ENCODE results near the gene PLSCR4. TPM values are rescaled to one million over a fixed set of nuclear protein-coding genes. Genes with fewer than 3 reads are reported as not detected.
A peak's percentile ranks its signal among the peaks of the same experiment; 100 is the strongest.

The PLSCR4 gene
- polyA plus RNA-seq, 1 donor from 2014 or later: not detected

- H3K27ac Mint-ChIP-seq: no peak overlapping the region
- H3K27me3 Mint-ChIP-seq: peaks cover 31% of the 10 kb centered on the region
- H3K4me1 Mint-ChIP-seq: peaks cover 5 to 8% (median 7%) of the 10 kb centered on the region in 3 donors
- H3K4me3 Mint-ChIP-seq: no peak overlapping the region
- peaks cover 2% of the 10 kb centered on the region for H3K36me3 Mint-ChIP-seq
- peaks cover 0 to 2% (median 0%) of the 10 kb centered on the region in 3 donors for H3K9me3 Mint-ChIP-seq
These were observed 86.4 kb downstream of the PLSCR4 start for GRCh38 chr3:146164506-146164905.

GRCh38 chr3:146164071-146164470 is 86.8 kb downstream of the PLSCR4 start:
- H3K27me3 Mint-ChIP-seq: peaks cover 31% of the 10 kb centered on the region
- H3K4me3 Mint-ChIP-seq: no peak overlapping the region
- no peak overlapping the region for H3K27ac Mint-ChIP-seq
- peaks cover 2% of the 10 kb centered on the region for H3K36me3 Mint-ChIP-seq
- peaks cover 0 to 2% (median 0%) of the 10 kb centered on the region in 3 donors for H3K9me3 Mint-ChIP-seq
- H3K4me1 Mint-ChIP-seq: peaks cover 5 to 8% (median 7%) of the 10 kb centered on the region in 3 donors

GRCh38 chr3:146163584-146163983 is 87.3 kb downstream of the PLSCR4 start:
- Mint-ChIP-seq H3K4me3 (peak overlapping the region in 1 of 4 donors; percentile 10), H3K27ac (peak overlapping the region in 1 of 3 donors; percentile 2), H3K36me3 (peaks cover 2% of the 10 kb centered on the region), H3K9me3 (peaks cover 0 to 2% (median 0%) of the 10 kb centered on the region in 3 donors), H3K27me3 (peaks cover 34% of the 10 kb centered on the region), H3K4me1 (peaks cover 5 to 8% (median 7%) of the 10 kb centered on the region in 3 donors)

GRCh38 chr3:146162561-146162960 is 88.3 kb downstream of the PLSCR4 start:
- H3K27ac Mint-ChIP-seq: no peak overlapping the region
- peaks cover 2% of the 10 kb centered on the region for H3K36me3 Mint-ChIP-seq
- peaks cover 0 to 2% (median 0%) of the 10 kb centered on the region in 3 donors for H3K9me3 Mint-ChIP-seq
- H3K27me3 Mint-ChIP-seq: peaks cover 34% of the 10 kb centered on the region
- H3K4me3 Mint-ChIP-seq: no peak overlapping the region
- H3K4me1 Mint-ChIP-seq: peaks cover 5 to 8% (median 7%) of the 10 kb centered on the region in 3 donors

GRCh38 chr3:146161663-146162002 is 89.3 kb downstream of the PLSCR4 start:
- Mint-ChIP-seq H3K4me1 (peaks cover 5 to 8% (median 7%) of the 10 kb centered on the region in 3 donors), H3K27ac (no peak overlapping the region), H3K4me3 (peak overlapping the region in 2 of 4 donors; percentile 35 to 41), H3K9me3 (peaks cover 0 to 2% (median 0%) of the 10 kb centered on the region in 3 donors), H3K36me3 (peaks cover 2% of the 10 kb centered on the region), H3K27me3 (peaks cover 34% of the 10 kb centered on the region)

- H3K9me3 Mint-ChIP-seq: peaks cover 0 to 2% (median 0%) of the 10 kb centered on the region in 3 donors
- H3K36me3 Mint-ChIP-seq: peaks cover 2% of the 10 kb centered on the region
- peaks cover 5 to 8% (median 7%) of the 10 kb centered on the region in 3 donors for H3K4me1 Mint-ChIP-seq
- H3K27me3 Mint-ChIP-seq: peaks cover 34% of the 10 kb centered on the region
- H3K27ac Mint-ChIP-seq: no peak within 1 kb of the TSS
- peak within 1 kb of the TSS; percentile 30 to 71 (median 49) for H3K4me3 Mint-ChIP-seq
These were observed 89.8 kb downstream of the PLSCR4 start, which contains the start of gene PLOD2 for GRCh38 chr3:146160964-146161662. PLOD2 (minus strand) TSS chr3:146161184; CDS start chr3:146160989, 195 bp downstream.

GRCh38 chr3:146160321-146160963 is 90.5 kb downstream of the PLSCR4 start:
- Mint-ChIP-seq H3K27ac (no peak overlapping the region), H3K9me3 (peaks cover 0 to 2% (median 2%) of the 10 kb centered on the region in 3 donors), H3K4me1 (peaks cover 5 to 8% (median 7%) of the 10 kb centered on the region in 3 donors), H3K27me3 (peaks cover 34% of the 10 kb centered on the region), H3K4me3 (peak overlapping the region in 3 of 4 donors; percentile 20 to 63 (median 30)), H3K36me3 (peaks cover 2% of the 10 kb centered on the region)

- H3K4me1 Mint-ChIP-seq: peaks cover 5 to 8% (median 7%) of the 10 kb centered on the region in 3 donors
- peak overlapping the region; percentile 6 to 60 (median 25) for H3K4me3 Mint-ChIP-seq
- peaks cover 2% of the 10 kb centered on the region for H3K36me3 Mint-ChIP-seq
- H3K9me3 Mint-ChIP-seq: peaks cover 0 to 2% (median 2%) of the 10 kb centered on the region in 3 donors
- H3K27me3 Mint-ChIP-seq: peaks cover 34% of the 10 kb centered on the region
- no peak overlapping the region for H3K27ac Mint-ChIP-seq
These were observed 91.1 kb downstream of the PLSCR4 start for GRCh38 chr3:146159616-146160320.

GRCh38 chr3:146159037-146159436 is 91.9 kb downstream of the PLSCR4 start:
- H3K36me3 Mint-ChIP-seq: peaks cover 2% of the 10 kb centered on the region
- peaks cover 0 to 2% (median 2%) of the 10 kb centered on the region in 3 donors for H3K9me3 Mint-ChIP-seq
- peaks cover 5 to 8% (median 7%) of the 10 kb centered on the region in 3 donors for H3K4me1 Mint-ChIP-seq
- H3K4me3 Mint-ChIP-seq: no peak overlapping the region
- H3K27me3 Mint-ChIP-seq: peaks cover 34% of the 10 kb centered on the region
- H3K27ac Mint-ChIP-seq: no peak overlapping the region

GRCh38 chr3:146157325-146158060 is 93.4 kb downstream of the PLSCR4 start:
- Mint-ChIP-seq H3K9me3 (peaks cover 0 to 2% (median 0%) of the 10 kb centered on the region in 3 donors), H3K27ac (no peak overlapping the region), H3K36me3 (no peaks in the 10 kb centered on the region), H3K4me3 (no peak overlapping the region), H3K4me1 (peaks cover 5 to 8% (median 7%) of the 10 kb centered on the region in 3 donors), H3K27me3 (peaks cover 25% of the 10 kb centered on the region)

- peaks cover 18% of the 10 kb centered on the region for H3K27me3 Mint-ChIP-seq
These were observed 94.1 kb downstream of the PLSCR4 start for GRCh38 chr3:146156666-146157314.

GRCh38 chr3:146156095-146156494 is 94.8 kb downstream of the PLSCR4 start:
- H3K9me3 Mint-ChIP-seq: peaks cover 0 to 2% (median 0%) of the 10 kb centered on the region in 3 donors

More at GRCh38 chr3:146156666-146157314, 94.1 kb downstream of the PLSCR4 start:
- Mint-ChIP-seq H3K4me3 (no peak overlapping the region), H3K27ac (no peak overlapping the region), H3K9me3 (peaks cover 0 to 2% (median 0%) of the 10 kb centered on the region in 3 donors), H3K4me1 (peaks cover 5 to 8% (median 7%) of the 10 kb centered on the region in 3 donors), H3K36me3 (no peaks in the 10 kb centered on the region)

GRCh38 chr3:146154995-146155394 is 95.9 kb downstream of the PLSCR4 start:
- Mint-ChIP-seq H3K27me3 (peaks cover 6% of the 10 kb centered on the region), H3K36me3 (no peaks in the 10 kb centered on the region), H3K9me3 (peaks cover 0 to 2% (median 0%) of the 10 kb centered on the region in 3 donors), H3K27ac (no peak overlapping the region), H3K4me1 (peaks cover 3 to 4% (median 3%) of the 10 kb centered on the region in 3 donors), H3K4me3 (no peak overlapping the region)

More at GRCh38 chr3:146156095-146156494, 94.8 kb downstream of the PLSCR4 start:
- Mint-ChIP-seq H3K4me1 (peaks cover 5 to 7% (median 6%) of the 10 kb centered on the region in 3 donors), H3K36me3 (no peaks in the 10 kb centered on the region), H3K4me3 (no peak overlapping the region), H3K27me3 (peaks cover 12% of the 10 kb centered on the region), H3K27ac (no peak overlapping the region)

- no peak overlapping the region for H3K4me3 Mint-ChIP-seq
- peaks cover 3% of the 10 kb centered on the region for H3K27me3 Mint-ChIP-seq
- H3K27ac Mint-ChIP-seq: no peak overlapping the region
- no peaks in the 10 kb centered on the region for H3K4me1 Mint-ChIP-seq
- H3K9me3 Mint-ChIP-seq: peaks cover 0 to 2% (median 0%) of the 10 kb centered on the region in 3 donors
- H3K36me3 Mint-ChIP-seq: no peaks in the 10 kb centered on the region
These were observed 96.6 kb downstream of the PLSCR4 start for GRCh38 chr3:146154316-146154715.

All from IgD-negative memory B cell (primary cell).